Putamen (tissue), 1 donor: ENCODE measurements around the gene TBX5.
A peak's percentile ranks its signal among the peaks of the same experiment; 100 is the strongest.

Experiments
- DNase-seq: peaks from one replicate; pipeline ENCODE4 v3.0.0-alpha.2; 2016; ENCODE audit warnings: low spot score

The TBX5 gene

DNA sequence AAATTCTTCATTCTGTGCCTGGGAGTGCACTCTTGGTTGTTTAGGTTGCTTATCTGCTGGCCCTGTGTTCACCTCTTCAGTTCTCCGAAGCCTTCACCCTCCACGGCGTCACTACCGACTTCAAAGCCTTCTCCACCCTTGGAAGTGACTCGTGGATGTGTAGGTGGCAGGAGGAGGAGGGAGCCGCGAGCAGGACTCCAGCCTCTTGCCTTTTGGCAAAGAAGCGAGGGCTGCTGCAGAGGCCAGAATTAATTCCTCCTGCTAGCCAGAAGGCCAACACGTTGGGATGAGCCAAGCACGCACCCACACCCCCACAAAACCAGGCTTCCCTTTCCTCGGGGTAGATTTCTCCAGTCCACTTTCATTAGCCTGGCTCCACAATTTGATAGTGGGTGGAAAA, 86.5 kb downstream of the TBX5 start:
- DNase-seq = no peak

DNA sequence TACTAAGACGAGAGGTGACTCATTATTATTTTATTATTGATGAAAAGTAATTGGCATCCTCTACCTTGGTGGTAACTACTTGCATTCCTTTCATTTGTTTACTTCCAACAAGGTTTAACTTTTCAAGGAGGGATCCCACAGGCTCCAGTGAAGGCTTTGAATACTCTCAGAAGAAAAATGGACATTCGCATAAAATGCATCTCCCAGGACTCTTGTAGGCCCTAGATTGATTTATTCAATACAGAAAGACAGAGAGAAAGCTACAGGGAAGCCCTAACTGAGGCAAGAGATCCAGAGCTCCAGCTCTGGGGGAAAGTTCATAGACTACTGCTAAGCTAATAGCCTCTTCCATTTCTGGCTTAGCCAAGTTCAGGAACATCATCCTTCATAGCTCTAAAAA, 87.0 kb downstream of the TBX5 start:
- DNase-seq = no peak

DNA sequence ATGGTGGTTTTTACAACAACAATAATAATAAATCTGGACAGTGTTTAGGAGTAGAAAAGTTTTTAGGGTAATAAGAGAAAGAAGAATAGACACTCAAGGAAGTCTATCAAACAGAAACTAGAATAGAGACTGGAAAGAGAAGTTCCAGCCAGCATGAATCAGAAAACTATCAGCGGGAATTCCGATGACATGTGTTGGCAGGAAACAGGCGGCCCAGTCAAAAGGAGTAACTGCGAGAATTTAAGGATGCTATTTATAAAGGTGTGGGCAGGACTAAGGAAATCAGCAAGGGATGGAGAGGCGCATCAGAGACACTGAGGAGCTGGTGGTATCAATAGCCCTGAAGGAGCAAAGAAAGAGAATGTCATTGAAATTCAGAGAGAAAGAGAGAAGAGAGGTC, 89.9 kb downstream of the TBX5 start:
- DNase-seq = no peak

DNA sequence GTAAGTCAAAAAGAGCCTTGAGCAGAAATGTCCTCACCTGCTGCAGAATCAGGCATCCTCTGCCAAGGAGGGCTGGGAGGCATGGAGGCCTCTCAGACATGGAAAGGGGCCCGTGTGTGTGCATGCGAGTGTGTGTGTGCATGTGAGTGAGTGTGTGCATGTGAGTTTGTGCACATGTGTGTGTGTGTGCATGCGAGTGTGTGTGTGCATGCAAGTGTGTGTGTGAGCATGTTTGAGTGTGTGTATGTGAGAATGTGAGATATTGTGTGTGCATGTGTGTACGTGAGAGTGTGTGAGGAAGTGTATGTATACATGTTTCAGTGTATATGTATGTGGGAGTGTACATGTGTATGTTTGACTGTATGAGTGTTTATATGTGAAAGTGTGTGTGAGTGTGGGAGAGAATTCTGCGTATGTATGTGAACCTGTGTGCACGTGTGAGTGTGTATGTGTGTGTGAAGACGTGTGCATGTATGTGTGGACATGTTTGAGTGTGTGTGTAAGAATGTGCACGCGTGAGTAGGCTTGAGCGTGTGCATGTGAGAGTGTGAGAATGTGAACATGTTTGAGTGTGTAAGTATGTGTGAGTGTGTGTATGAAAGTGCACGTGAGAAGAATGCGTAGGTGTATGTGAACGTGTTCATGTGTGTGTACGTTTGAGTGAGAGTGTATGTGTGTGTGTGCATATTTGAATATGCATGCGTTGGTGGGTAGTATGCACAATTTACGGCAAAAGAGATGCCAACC, 90.8 kb downstream of the TBX5 start:
- DNase-seq = no peak

DNA sequence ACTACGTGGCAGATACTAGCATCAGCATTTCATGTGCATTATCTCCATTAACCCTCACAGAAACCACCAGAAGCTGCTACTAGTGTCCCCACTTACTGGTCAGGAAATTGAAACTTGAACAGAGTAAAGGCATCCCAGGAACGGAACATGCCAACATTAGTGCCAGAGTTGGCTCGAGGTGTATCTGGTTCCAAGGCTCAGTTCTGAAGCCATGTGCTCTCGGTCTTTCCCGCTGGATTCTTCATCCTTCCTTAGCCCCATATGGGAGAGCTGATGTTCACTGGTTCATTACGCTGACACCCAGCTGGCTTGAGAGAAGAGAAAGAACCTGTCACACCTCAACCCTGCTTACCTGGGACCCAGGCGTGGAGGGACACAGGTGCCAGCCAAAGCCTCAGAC, 91.5 kb downstream of the TBX5 start:
- no peak for DNase-seq

DNA sequence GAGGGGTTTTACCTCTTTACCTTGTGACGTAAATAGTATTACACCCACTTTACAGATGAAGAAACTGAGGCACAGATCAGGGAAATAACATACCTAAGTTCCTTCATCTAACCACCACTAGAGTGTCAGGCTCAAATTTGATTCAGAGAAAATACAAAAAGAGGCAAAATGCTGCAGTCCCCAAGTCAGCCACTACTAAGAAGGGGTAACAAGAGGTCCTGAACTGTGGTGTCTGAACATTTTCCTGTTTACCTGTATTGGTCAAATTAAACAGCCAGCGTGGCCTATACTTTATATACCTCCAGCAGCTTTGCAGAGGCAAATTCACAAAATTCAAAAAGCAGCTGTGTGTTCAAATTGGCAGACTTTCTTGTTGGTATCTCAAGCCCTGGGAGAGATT, 92.0 kb downstream of the TBX5 start:
- DNase-seq = no peak

DNA sequence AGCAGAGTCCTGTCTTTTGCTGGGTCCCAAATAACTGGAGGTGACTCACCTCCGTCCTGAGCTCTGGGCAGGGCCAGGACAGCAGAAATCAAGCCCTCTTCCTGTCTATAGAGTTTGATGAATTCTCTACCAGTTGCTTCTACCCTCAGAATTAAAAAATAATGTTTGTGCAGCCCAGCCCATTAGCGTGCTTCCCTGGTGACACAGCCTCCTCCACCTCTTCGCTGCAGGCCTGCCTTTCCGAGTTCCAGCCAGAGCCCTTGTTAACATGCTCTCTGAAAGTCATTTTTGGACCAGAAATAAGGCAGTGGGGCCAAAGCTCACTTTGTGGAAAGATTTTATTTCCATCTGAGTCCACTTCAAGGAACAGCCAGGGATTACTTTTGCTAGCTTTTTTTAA, 94.0 kb downstream of the TBX5 start:
- peak; percentile 6 for DNase-seq

DNA sequence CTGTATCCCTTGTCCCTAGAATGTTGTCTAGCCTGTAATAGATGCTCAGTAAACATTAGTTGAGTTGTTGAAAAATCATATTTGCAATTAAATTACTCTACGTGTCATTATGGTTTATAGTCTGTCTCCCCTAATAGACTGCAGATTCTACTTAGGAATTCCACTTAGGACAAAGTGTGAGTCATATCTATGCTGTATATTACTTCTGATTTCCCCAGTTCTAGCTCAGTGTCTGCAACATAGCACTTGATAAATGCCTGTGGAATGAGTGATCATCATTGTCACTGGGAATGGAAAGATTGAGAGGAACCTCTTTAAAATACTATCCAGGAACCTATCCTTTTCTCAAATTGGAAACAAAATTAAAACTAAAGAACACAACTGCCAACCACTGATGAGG, 99.3 kb downstream of the TBX5 start:
- no peak for DNase-seq

DNA sequence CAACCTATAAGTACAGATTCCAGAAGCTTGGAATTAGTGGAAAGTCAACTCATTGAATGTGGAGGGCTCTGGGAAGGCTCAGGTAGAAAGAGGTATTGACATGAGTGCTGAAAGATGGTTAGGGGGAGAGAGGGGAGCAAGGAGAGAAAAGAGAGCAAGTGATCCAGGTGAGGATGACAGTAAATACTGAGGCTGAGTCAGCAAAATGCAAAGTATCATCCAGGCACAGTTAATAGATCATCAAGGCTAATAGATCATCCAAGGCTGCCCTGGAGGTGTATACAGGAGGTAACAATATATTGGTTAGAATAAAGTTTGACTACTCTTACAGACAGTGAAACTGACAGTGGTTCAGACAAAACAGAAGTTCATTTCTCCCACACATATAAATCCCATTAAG, 100.5 kb downstream of the TBX5 start:
- DNase-seq = no peak
